Uterus (tissue), 2 donors: ENCODE data around the gene TUBGCP5.

Experiments
- CTCF ChIP-seq, 4 experiments: fragments of 200-600 bp in 2 of 4; fragments of 450-650 bp in 2 of 4; sonication (generic) in 2 of 4; IDR thresholded peaks; one replicate each; pipeline ENCODE4 v1.5.1; 2016 to 2019; ENCODE audit warnings: antibody characterized with exemption in 4 of 4, mild to moderate bottlenecking in 2 of 4, moderate library complexity in 1 of 4
- POLR2A ChIP-seq, 2 donors: fragments of 450-650 bp; IDR thresholded peaks; one replicate each; pipeline ENCODE4 v1.6.1; 2016; ENCODE audit warnings: antibody characterized with exemption in 2 of 2, mild to moderate bottlenecking in 1 of 2, moderate library complexity in 1 of 2

GRCh38 chr15:22966321-22967083 lies 72.9 kb downstream of the TUBGCP5 start:
- TF ChIP-seq POLR2A (IDR thresholded peaks at IDR 0.05) (no peak), CTCF (IDR thresholded peaks at IDR 0.05) (no peak)
